Right lobe of liver (tissue), 4 donors: ENCODE measurements around the gene CPLX1.

Experiments
- POLR2A ChIP-seq: fragments of 450-650 bp; IDR thresholded peaks from one replicate; pipeline ENCODE4 v1.6.1; 2017; ENCODE audit warnings: antibody characterized with exemption, mild to moderate bottlenecking
- TF ChIP-seq, protein P1 (sequence below), 4 donors: fragments of 200-600 bp in 3 of 4; fragments of 450-650 bp in 1 of 4; IDR thresholded peaks; one replicate each; pipeline versions ENCODE4 v1.5.1 to v1.8.0; 2016 to 2022; ENCODE audit warnings: antibody characterized with exemption in 4 of 4, mild to moderate bottlenecking in 2 of 4
- donor health status: DM: no; HTN: no; CAD: no.
- donor health status: DM: no; HTN: no; CAD: no.
- donor health status: DM: no; HTN: yes; CAD: no.

DNA sequence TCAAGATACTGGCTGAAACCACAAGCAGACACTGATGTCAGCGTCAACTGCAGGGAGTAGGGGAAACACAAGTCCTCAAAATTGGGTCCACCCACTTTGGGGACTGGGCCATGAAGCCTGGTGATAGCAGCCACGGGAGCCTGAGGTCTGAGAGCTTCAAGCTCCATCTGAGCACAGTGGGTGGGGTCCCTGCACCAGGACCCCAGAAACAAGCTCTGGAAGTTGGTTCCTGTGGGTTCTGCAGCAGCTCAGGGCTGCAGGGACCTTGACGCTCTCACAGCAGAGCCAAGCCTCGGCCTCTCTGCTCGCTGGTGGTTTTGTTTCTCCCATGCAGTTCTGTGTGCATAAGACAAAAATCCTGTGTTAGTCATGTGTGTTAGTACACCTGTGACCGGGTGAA, 54.5 kb downstream of the CPLX1 start:
- TF ChIP-seq, protein P1, sequence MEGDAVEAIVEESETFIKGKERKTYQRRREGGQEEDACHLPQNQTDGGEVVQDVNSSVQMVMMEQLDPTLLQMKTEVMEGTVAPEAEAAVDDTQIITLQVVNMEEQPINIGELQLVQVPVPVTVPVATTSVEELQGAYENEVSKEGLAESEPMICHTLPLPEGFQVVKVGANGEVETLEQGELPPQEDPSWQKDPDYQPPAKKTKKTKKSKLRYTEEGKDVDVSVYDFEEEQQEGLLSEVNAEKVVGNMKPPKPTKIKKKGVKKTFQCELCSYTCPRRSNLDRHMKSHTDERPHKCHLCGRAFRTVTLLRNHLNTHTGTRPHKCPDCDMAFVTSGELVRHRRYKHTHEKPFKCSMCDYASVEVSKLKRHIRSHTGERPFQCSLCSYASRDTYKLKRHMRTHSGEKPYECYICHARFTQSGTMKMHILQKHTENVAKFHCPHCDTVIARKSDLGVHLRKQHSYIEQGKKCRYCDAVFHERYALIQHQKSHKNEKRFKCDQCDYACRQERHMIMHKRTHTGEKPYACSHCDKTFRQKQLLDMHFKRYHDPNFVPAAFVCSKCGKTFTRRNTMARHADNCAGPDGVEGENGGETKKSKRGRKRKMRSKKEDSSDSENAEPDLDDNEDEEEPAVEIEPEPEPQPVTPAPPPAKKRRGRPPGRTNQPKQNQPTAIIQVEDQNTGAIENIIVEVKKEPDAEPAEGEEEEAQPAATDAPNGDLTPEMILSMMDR (IDR thresholded peaks at IDR 0.05), result no peak
- TF ChIP-seq POLR2A, result no peak
